Measurements from ENCODE around the gene ZKSCAN1.

DNA sequence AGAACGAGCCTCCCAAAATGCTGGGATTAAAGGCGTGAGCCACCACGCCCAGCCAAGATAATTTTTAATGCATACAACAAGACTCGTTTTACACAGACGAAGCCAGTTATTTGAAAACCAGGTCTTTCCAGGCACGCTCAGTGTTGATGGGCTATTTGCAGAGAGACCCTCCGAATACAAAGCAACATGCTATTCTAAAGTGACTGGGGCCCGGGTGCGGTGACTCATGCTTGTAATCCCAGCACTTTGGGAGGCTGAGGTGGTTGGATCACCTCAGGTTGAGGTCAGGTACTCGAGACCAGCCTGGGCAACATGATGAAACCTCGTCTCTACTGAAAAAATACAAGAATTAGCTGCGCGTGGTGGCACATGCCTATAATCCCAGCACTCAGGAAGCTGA, 38.8 kb upstream of the ZKSCAN1 start:
- TF ChIP-seq CTCF (IDR thresholded peaks at IDR 0.05; ENCODE audit: low read length): no peak
- TF ChIP-seq EZH2 (IDR thresholded peaks at IDR 0.05; ENCODE audit: borderline replicate concordance, low read length): no peak

Measured in OCI-LY1 (cell line).